NCI-H128 (cell line): ENCODE measurements around the gene EFCAB13.
"Not testable (repeated sequence)": the region's sequence is repeated elsewhere in the genome, so short reads cannot be mapped to it uniquely, and the experiment has no call there.

Experiments used
- DNase-seq: peaks from one replicate; lab custom pipeline; 2025; ENCODE audit not compliant: unreplicated experiment; lab: John Stamatoyannopoulos, UW

Gene EFCAB13

DNA sequence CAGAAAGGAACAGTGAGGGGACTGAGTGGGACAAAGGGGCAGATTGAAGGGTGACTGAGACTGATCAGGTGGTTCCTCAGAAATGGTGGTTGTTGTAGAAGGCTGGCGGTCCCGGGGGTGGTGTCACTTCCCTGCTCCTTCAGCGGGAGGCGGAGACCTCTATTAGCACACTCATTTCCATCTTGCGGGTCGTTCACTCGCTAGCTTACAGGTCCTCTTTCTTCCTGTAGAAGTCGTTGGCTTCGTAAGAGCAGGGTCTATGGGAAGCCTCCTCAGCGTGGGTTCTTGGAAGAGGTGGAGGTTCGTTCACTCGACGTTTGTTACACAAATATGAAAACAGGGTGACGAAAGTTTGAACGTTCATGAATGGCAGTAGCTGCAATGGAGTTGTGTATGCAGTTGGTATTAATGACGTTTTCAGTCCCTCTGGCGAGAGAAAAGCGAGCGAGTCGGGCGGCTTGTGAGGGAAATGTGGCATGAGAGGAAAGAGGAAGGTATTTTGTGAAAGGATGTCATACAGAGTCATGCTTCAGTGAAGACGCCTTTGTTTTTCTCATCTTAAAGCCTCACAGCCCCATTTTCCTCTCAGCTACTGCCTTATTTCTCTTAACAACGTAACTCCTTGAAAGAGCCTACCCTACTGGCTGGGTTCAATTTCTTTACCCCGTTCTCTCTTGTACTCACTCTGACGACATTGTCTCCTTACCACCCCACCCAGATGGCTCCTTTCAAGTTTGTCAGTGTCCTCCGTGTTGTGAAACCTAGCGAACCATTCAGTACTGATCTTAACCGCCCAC lies 667 bp downstream of the EFCAB13 start:
- DNase-seq = peak; percentile 8

DNA sequence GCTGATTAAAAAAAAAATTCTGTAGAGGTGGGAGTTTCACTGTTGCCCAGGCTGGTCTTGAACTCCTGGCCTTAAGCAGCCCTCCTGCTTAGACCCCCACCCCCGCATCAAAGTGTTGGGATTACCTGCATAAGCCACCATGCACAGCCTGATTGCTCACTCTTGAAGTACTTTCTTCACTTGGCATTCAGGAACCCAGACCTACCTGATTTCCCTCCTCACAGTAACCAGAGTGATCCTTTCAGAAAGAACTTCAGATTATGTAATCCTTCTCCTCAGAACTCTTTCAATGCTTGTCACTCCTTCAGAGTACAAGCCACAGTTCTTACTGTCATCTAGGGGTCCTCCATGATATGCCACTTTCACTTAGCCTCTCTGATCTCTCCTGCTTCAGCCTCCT lies 1.4 kb downstream of the EFCAB13 start:
- DNase-seq = no peak

DNA sequence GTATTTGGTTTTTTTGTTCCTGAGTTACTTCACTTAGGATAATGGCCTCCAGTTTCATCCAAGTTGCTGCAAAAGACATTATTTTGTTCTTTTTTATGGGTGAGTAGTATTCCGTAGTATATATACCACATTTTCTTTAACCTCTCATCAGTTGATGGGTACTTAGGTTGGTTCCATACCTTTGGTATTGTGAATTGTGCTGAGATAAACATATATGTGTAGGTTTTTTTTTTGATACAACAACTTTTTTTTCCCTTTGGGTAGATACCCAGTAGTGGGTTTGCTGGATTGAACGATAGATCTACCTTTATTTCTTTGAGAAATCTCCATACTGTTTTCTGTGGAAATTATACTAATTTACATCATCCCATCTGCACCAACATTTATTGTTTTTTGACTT lies 6.8 kb downstream of the EFCAB13 start:
- no peak for DNase-seq

DNA sequence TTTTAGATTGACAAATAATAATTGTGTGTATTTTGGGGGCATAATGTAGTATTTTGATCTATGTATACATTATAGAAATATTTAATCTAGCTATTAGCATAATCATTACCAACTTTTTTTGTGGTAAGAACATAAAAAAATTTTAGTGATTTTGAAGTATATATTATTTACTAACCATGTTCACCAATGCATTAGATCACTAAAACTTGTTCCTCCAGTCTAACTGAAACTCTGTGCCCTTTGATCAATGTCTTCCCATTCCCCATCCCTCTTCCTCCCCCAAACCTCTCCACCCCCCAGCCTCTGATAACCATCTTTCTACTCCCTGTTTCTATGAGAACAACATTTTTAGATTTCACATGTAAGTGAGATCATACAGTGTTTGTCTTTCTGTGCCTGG lies 8.5 kb downstream of the EFCAB13 start:
- DNase-seq = no peak

DNA sequence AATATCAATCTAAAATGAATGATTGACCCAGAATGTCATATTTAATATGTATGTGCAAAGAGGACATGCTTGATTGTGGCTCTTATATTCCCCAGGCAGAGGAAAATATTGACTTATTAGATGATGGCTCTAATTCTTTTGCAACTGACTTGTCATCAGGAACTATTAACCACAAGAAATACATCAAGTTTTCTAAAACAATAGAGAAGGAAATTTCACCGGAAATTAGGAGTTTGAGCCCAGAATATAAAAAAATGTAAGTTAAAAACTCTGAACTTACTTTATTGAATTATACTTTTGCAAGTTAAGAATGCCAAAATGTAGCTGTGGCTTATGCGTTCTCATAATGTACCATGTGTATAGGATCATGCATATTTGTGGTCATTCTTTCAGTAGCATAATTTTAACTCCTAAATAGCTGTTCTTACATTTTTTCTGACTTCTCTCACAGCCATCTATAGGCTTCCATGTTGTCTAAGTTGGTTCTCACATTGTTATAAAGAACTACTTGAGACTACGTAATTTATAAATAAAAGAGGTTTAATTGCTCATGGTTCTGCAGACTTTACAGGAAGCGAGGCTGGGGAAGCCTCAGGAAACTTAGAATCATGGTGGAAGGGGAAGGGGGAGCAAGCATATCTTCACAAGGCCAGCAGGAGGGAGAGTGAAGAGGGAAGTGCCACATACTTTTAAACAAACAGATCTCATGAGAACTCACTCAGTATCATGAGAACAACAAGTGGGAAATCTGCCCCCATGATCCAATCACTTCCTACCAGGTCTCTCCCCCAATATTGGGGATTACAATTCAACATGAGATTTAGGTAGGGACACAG lies 11.6 kb downstream of the EFCAB13 start:
- no peak for DNase-seq

DNA sequence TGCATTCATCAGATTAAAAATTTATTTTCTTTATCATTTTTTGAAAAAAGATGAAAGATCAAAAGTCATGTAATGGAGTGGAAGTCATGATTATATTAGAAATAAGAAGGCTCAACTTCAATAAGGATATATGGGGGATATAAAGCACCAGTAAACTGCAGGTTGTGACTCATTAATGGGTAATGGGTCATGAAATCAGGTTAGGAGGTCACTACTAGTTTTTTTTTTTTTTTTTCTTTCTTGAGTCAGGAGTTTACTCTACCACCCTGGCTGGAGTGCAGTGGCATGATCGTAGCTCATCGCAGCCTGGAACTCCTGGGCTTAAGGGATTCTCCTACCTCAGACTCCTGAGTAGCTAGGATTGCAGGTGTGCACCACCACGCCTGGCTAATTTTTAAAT lies 14.3 kb downstream of the EFCAB13 start:
- DNase-seq = no peak

DNA sequence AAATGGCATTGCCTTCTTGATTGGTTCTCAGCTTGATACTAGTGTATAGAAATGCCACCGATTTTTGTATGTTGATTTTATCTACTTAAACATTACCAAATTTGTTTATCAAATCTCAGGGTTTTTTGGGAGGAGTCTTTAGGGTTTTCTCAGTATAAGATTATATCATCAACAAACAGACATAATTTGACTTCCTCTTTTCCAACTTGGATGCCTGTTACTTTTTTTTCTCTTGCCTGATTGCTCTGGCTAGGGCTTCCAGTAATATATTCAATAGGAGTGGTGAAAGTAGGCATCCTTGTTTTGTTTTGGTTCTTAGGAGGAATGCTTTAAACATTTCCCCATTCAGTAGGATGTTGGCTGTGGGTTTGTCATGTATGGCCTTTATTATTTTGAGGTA lies 29.1 kb downstream of the EFCAB13 start:
- no peak for DNase-seq

GRCh38 chr17:47358652-47359051 lies 34.9 kb downstream of the EFCAB13 start:
- DNase-seq = no peak

DNA sequence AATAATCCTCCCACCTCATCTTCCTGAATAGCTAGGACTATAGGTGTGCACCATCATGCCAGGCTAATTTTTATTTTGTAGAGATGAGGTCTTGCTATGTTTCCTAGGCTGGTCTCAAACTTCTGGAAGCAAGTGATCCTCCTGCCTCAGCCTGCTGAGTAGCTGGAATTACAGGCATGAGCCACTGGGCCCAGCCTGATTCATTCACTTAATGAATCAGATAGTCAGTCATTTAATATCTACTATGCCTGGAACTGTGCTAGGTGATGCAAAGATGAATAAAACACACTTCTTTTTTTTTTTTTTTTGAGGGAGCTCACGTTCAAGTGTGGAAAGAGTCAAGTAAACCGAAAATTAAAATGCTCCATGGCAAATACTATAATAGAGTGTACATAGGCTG lies 39.4 kb downstream of the EFCAB13 start:
- DNase-seq = no peak

GRCh38 chr17:47367257-47367656 lies 43.5 kb downstream of the EFCAB13 start:
- DNase-seq = no peak

- DNase-seq = no peak
Observed at GRCh38 chr17:47368262-47368661, 44.5 kb downstream of the EFCAB13 start.

DNA sequence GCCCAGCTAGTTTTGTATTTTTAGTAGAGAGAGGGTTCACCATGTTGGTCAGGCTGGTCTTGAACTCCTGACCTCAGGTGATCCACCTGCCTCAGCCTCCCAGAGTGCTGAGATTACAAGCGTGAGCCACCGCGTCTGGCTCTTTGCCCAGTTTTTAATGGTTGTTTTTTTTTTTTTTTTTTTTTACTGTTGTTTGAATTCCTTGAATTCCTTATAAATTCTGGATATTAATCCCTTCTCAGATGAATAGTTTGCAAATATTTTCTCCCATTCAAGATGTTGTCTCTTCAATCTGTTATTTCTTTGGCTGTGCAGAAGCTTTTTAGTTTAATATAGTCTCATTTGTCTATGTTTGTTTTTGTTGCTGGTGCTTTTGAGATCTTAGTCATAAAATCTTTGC lies 47.1 kb downstream of the EFCAB13 start:
- DNase-seq = not testable (repeated sequence)

DNA sequence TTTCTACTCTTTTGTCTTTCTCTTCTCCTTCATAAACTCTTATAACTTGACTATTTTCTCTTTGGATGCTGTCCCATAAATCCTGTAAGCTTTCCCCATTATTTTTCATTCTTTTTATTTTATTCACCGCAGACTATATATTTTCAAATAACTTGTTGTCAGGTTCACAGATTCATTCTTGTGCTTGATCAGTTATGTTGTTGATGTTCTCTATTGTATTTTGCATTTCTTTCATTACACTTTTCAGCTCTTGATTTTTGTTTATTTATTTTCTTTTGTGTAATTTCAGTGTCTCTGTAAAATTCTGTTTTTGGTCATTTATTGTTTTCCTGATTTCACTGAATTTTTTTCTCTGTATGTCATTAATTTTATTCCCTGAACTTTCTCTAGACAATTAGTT lies 49.2 kb downstream of the EFCAB13 start:
- DNase-seq = no peak

DNA sequence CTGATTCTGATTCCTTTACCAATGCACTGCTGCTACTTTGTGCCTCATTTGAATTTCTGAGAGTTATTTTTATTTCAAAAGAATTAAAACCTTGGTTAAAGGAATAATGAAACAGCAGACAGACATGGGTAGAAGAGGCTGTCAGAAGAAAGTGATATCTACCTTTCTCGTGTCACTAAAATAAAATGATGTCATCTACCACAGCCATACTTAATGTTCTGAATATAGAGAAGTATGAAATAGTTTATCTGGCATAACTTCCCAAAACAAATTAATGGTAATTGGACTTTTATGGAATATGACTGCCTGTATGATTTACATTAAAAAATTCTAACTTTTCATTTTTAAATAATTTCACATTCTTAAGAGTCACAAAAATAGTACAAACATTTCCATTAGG lies 52.5 kb downstream of the EFCAB13 start:
- no peak for DNase-seq

DNA sequence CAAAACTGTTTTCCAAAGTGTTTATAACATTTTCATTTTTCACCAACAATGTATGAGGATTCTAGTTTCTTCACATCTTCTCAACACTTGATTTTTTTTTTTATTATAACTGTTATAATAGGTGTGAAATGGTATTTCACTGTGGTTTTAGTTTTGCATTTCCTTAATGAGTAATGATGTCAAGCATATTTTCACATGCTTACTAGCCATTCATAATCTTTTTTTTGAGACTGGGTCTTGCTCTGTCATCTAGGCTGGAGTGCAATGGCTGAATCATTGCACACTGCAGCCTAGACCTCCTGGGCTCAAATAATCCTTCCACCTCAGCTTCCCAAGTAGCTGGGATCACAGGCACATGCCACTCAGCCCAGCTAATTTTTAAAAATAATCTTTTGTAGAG lies 65.1 kb downstream of the EFCAB13 start:
- no peak for DNase-seq

DNA sequence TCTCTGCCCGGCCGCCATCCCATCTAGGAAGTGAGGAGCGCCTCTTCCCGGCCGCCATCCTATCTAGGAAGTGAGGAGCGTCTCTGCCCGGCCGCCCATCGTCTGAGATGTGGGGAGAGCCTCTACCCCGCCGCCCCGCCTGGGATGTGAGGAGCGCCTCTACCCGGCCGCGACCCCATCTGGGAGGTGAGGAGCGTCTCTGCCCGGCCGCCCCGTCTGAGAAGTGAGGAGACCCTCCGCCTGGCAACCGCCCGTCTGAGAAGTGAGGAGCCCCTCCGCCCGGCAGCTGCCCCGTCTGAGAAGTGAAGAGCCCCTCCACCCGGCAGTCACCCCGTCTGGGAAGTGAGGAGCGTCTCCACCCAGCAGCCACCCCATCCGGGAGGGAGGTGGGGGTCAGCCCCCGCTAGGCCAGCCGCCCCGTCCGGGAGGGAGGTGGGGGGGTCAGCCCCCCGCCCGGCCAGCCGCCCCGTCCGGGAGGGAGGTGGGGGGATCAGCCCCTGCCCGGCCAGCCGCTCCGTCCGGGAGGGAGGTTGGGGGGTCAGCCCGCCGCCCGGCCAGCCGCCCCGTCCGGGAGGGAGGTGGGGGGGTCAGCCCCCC lies 73.9 kb downstream of the EFCAB13 start:
- DNase-seq = not testable (repeated sequence)

- no peak for DNase-seq
Observed at GRCh38 chr17:47400333-47400732, 76.6 kb downstream of the EFCAB13 start.

GRCh38 chr17:47401100-47401499 lies 77.3 kb downstream of the EFCAB13 start:
- DNase-seq = no peak

- no peak for DNase-seq
Observed at GRCh38 chr17:47404006-47404405, 80.3 kb downstream of the EFCAB13 start.

- DNase-seq = no peak
Observed at GRCh38 chr17:47404875-47405274, 81.1 kb downstream of the EFCAB13 start.

DNA sequence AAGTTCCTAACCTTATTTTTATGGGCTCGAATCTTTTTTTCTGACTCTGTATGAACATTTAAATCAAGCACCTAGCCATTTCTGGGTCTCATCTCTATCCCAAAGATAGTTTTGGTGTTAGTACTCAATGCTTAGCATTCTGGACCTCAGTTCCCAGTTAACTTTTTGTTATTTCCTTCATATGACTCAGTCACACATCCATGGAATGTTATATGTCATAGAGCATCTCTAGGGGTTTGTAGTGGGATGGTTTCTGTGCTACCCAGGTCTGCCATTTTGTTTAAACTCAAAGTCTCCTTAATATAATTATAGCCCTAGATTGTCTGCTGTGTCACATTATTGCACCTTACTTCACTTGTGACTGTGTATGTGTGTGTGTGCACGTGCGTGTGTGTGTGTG lies 90.1 kb downstream of the EFCAB13 start:
- DNase-seq = no peak

- DNase-seq = no peak
Observed at GRCh38 chr17:47414612-47415011, 90.9 kb downstream of the EFCAB13 start.
